Caki2 (cell line): ENCODE data around the gene ZBTB7A. TPM values are rescaled to one million over a fixed set of nuclear protein-coding genes. Genes with fewer than 3 reads are reported as not detected.

Experiments
- DNase-seq: peaks from one replicate; pipeline ENCODE4 v3.0.0-alpha.2; 2015; ENCODE audit warnings: low read depth
- in situ Hi-C: cut with HindIII; loops from 2 replicates; pipeline ENCODE4 v1.10.0; 2016; ENCODE audit warnings: low sequenced_read_pairs, low pct_unique_long_range_greater_than_20kb, mixed read lengths
- total RNA-seq: library from RNA; depleted of rRNA; stranded (reverse); fragments of >200 nt; shearing (Covaris generic); gene quantifications from 2 replicates; pipeline ENCODE4 v1.2.3, GENCODE V29; 2014; ENCODE audit warnings: low replicate concordance

Gene ZBTB7A
- total RNA-seq, 1 experiment from 2014 or later = 19.6 TPM

DNA sequence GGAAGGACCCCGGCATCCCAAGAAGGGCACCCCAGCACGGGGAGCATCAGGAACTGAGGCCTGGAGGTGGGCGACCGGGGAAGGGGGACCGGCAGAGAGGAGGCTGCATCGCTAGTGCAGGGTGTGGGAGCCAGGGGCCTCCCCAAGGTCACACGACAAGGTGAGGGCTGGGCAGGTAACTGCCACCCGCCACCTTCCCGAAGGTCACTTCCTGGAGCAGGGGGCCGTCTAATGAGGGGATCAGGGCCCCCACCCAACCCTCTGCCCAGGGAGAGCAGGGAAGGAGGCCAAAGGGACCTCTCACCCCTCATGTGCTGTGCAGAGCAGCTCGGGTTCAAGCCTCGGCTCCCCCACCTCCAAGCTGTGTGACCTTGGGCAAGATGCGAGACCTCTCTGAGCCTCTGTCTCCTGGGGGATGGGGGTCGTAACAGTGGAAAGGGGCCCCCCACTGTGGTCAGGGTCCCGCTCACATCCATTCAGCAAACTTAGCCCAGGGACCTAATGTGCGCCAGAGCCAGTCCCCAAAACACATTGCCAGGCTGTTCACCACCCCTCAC is 6.0 kb downstream of the ZBTB7A start:
- in situ Hi-C loops = no loop called here
- no peak for DNase-seq

DNA sequence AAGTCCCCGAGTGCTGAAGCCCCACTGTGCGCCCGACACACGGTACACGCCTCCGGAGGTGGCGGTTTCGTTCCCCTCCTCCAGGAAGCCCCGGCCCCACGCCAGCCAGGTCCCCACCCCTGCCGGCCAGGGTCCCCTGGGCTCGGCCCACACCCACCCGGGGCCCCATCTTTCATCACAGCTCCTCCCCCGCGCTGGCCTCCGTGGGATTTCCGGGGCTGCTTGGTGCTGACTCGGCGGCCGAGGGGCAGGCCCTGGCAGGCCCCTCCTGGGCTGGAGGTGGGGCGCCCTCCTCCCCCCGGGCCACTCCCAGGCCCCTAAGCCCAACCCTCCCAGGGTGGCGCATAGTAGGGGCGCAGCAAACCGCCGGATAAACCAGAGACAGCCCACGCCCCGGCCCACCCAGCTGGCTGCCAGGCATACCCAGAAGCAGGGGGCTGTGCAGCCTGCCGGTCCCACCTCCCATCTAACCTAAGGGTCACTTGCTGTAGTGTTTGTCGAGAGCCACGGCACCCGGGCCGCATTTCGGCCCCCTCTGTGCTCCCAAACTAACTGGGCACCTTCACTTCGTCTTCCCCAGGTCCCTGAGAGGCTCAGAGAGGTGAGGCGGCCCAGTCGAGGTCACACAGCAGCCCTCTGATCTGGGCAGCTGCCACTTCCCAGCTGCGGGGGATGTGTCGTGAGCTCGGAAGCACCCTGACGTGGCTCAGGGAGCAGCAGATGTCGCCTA is 6.6 kb downstream of the ZBTB7A start:
- in situ Hi-C loops = no loop called here
- DNase-seq = peak; percentile 67

GRCh38 chr19:4059453-4059871 is 7.2 kb downstream of the ZBTB7A start:
- in situ Hi-C loops = no loop called here
- no peak for DNase-seq

- no peak for DNase-seq
- in situ Hi-C loops = no loop called here
Measured at GRCh38 chr19:4058693-4059452, 7.8 kb downstream of the ZBTB7A start.

- DNase-seq = peak; percentile 69
Measured at GRCh38 chr19:4057931-4058692, 8.6 kb downstream of the ZBTB7A start.

DNA sequence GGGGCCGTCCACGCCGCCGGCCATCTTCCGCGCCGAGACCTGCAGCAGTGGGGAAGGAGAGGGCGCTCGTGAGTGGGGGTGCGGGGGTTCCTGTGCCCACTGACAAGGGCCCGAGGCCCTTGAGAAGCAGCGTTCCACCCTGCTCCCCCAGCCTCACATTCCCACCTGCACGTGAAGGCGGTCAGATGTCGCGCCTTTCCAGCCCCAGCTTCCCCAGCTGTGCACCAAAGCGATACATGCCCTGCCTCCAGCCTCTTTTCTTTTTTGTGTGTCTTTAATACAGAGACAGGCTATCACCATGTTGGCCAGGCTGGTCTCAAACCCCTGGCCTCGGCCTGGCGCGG is 11.5 kb downstream of the ZBTB7A start:
- DNase-seq = no peak
- in situ Hi-C loops = no loop called here

More at GRCh38 chr19:4057931-4058692, 8.6 kb downstream of the ZBTB7A start:
- in situ Hi-C loops = no loop called here

GRCh38 chr19:4054441-4055208 is 12.1 kb downstream of the ZBTB7A start:
- DNase-seq = no peak
- in situ Hi-C loops = no loop called here

DNA sequence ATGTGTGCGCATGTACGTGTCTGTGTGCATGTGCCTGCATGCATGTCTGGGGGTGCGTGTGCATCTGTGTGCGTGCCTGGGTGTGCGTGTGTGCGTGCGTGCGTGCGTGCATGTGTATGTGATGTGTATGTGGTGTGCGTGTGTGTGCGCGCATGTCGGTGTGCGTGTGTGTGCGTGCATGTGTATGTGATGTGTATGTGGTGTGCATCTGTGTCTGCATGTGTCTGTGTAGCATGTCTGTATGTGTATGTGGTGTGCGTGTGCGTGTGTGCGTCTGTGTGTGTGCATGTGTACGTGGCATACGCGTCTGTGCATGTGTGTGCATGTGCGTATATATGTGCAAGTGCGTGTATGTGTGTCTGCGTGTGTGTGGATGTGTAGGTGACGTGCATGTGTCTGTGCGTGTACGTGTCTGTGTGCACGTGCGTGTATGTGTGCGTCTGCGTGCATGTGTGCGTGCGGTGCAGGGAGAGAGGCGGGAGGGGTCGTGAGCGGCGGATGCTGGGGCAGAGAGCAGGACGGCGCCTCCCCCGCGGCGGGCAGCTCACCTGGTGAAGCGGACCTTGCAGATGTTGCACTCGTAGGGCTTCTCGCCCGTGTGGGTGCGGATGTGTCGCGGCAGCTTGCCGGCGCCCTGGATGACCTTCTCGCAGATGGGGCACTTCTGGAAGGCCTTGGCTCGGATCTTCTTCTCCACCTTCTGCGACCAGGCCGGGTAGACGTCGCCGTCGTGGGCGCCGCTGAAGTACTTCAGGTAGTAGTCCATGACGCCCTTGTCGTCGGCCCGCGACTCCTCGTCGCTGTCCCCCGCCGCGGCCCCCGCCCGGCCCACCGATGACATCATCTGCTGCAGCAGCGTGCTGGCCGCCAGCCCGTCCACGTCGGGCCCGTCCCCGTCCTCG is 13.0 kb downstream of the ZBTB7A start:
- in situ Hi-C loops = no loop called here
- DNase-seq = no peak

GRCh38 chr19:4052993-4053422 is 13.7 kb downstream of the ZBTB7A start:
- peak; percentile 55 for DNase-seq
- in situ Hi-C loops = no loop called here

- in situ Hi-C loops = no loop called here
- peak; percentile 33 for DNase-seq
Measured at GRCh38 chr19:4052114-4052992, 14.3 kb downstream of the ZBTB7A start.

DNA sequence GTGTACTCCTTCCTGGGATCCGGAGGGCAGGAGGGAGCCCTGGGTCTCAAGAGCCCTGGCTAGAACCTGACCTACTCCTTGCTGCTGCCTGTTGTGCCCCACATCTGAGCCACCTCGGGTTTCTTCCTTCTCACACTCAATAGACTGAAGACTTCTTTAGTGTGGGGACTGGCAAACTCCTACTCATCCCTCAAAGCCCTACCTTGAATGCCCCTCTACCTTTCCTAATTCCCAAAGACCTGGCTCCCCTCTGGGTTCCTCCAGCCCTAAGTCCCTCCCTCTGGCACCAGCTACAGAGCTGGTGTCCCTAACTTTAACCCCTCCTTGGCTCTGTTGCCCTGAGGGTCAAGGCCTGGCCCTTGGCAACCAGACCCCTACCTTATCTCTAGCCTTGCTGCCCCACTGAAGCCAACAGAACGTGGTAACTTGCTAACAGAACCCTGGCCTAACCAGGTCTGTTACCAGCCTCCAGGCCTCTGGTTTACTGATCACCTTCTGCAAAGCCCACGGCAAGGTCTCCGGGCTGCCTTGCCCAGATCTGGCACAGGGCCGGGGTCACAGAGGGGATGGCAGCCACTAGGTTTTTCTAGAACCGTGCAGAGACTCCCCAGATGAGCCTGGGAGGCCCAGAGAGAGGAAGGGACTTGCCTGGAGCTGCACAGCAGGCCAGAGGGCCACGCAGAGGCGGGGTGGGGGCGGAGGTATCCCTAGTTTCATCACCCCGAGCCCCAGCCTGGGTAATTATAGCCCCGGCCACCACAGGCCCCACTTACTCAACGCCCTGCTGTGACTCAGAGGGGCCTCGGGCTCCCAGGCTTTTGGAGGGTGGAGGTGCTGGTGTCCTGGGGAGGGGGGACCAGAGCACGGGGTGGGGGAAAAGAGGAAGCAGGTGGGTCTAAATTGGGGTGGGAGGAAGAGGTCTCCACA is 15.3 kb downstream of the ZBTB7A start:
- no peak for DNase-seq
- in situ Hi-C loops = no loop called here

GRCh38 chr19:4049432-4049831 is 17.3 kb downstream of the ZBTB7A start:
- in situ Hi-C loops = no loop called here
- no peak for DNase-seq

DNA sequence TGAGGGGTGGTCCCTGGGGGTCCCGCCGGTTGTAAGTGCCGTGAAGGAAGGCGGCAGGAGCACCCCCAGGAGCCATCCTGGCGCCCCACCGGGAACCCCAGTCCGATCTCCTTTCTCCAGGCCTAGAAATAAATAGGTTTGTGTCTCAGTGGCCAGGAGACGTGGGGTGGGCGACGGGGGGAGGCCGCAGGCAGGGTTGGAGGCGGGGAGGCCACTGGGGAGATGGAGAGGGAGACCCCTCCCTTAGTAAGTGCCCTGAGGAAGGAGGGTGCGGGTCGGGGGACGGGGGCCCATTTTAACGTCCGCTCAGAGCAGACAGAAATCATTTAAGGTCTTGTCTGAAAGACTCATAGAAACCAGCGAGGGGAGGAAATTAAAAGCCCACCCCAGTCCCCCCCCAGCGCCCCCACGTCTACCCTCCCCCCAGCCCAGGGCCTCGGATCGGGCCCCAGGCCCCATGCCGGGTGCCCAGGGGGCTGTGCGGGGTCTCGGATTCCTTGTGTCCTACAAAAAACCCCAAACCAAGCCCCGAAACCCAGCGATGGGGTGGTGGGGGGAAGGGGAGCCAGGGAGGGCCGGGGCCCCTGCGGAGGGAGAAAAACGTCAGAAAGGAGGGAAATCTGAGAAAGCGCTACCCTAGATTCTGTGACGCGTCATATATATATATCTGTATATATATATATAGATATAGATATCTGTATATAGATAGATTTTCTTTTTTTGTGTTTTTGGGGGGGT is 19.6 kb downstream of the ZBTB7A start:
- in situ Hi-C loops = no loop called here
- no peak for DNase-seq

DNA sequence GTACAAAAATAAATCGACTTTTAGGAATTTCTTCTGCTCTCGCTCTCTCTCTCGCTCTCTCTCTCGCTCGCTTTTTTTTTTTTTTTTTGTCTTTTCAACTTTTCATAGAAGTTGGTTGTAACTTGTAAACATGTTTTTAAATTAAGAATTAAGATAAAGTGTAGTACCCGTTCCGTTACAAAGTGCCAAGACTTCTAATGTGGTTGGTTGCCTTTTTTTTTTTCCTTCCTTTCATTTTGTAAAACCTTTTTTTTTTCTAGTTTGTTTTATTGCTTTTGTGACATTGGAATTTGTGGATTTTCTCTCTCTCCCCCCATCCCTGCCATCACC is 20.4 kb downstream of the ZBTB7A start:
- in situ Hi-C loops = no loop called here
- DNase-seq = no peak
